ENCODE results near the gene FGF4. TPM values are rescaled to one million over a fixed set of nuclear protein-coding genes. Genes with fewer than 3 reads are reported as not detected.
"Not testable (repeated sequence)": the region's sequence is repeated elsewhere in the genome, so short reads cannot be mapped to it uniquely, and the experiment has no call there.

Gene FGF4
- total RNA-seq, 1 experiment from 2014 or later, result not detected

DNA sequence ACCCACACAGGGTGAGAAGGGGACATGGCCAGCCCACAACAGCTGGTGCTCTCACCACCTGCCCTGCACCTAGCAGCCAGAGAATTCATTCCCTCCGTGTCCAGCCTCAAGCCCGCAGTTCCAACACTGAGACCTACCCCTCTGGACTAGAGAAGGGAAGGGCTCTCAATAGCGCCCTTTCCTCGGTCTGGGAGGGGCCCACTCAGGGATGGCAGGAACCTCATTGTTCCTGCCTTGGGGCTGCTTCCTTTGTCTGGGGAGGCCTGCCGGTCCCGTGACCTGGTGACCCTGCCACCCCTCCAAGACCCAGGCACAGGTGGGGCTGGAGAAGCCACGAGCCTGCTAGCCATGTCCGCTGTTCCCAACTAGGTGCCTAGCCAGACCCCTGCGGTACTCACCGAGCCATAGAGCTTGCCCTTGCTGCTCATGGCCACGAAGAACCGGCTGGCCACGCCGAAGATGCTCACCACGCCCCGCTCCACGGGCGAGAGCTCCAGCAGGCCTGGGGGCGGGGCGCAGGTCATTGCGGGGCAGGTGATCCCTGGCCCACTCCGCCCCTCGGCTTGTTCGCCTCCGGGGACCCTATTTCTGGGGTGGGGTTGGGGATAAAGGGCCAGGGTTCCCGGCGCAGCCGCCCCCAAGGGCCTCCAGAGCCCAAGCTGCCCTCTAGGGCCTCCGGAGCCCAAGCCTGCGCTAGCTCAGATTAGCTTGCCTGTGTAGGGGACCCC is 1.4 kb downstream of the FGF4 start:
- no peak for DNase-seq (ENCODE audit: low read depth)

DNA sequence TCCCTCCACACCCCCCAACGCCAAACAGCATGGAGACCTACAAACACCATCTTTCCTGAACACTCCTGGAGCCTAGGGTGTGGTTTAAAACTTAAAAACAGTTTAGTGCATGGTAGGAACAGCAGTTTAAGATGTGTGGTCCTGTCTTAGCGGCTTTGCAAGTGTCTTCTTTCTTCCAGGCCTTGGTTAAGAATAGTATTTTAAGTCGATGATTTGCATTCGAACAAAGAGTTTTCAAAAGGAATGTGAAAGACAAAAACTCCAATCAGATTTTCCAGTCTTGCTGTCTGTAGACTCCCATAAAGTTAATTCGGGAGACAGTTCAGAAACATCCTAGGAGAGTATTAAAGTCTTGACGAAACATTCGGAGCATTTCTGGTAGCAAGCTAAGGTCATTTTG is 3.7 kb downstream of the FGF4 start:
- no peak for DNase-seq (ENCODE audit: low read depth)

GRCh38 chr11:69770540-69770939 is 4.6 kb downstream of the FGF4 start:
- no peak for DNase-seq (ENCODE audit: low read depth)

DNA sequence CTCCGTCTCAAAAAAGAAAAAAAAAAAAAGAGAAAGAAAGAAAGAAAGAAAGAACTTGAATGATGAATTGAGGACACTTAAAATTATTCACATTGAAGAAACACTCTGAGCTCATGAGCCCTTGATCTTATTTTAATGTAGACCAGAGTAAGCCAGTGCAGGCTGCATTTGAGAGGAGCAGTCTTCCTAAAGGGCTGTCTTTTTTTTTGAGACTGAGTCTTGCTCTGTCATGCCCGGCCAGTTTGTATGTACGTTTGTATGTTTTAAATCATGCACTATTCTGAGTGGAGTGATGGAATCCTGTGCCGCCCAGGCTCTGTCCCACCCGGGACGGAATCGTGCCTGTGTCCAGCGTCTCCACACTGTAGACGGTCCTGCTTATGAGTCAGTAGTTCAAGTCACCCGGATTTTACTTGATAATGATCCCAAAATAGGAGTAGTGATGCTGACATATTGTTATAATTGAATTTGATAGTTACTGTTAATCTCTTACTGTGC is 9.6 kb downstream of the FGF4 start:
- no peak for DNase-seq (ENCODE audit: low read depth)

GRCh38 chr11:69764918-69765317 is 10.2 kb downstream of the FGF4 start:
- not testable (repeated sequence) for DNase-seq (ENCODE audit: low read depth)

DNA sequence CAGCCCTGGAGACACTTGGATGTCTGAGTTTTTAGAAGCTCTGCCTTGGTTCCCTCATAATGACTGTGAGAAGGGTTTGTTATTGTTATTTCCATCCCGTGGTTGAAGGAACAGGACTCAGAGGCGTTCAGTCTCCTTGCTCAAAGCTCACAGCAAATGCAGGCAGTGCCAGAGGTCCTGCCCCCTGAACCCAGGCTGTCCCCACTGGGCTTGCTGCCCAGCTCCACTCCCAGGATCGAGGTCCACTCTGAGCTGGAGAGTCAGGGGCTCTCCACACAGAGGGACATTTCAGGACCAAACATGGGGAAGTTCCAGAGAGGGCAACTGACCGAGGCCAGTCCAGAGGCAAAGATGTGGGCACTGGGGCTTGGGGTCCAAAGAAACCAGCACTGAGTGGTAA is 14.8 kb downstream of the FGF4 start:
- DNase-seq (ENCODE audit: low read depth), result no peak

GRCh38 chr11:69752890-69753289 is 22.3 kb downstream of the FGF4 start:
- DNase-seq (ENCODE audit: low read depth), result no peak

DNA sequence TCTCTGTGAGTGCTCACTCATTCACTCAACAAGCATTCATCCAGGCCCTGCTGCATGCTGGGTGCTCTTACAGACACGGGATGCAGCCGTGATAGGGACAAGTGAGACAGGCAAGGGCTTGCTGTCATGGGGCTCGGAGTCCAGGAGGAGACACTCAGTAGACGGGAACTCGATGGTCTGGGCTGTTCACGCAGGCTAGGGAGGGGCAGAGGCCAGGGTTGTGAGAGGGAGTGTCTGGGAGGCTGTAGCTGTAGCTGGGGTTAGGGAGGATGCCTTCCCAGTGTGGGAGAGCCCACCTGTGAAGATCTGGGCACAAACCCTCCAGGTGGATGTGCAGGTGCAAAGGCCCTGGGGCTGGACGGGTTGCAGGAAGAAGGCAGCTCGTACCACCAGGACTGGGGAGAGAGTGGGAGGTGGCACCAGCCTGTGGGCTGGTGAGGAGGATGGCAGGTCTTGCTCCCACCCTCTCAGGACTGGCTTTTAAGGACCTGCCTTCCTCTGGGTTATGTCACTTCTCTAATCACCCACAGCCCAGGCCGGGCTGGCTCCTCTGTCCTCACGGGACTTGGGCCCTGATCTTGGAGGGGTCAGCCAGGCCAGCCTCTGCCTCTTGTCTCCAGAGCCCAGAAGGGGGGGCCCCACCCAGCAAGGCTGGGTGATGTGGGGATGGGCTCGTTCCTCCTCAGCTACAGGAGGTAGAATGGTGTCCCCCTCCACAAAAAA is 24.1 kb downstream of the FGF4 start:
- no peak for DNase-seq (ENCODE audit: low read depth)

DNA sequence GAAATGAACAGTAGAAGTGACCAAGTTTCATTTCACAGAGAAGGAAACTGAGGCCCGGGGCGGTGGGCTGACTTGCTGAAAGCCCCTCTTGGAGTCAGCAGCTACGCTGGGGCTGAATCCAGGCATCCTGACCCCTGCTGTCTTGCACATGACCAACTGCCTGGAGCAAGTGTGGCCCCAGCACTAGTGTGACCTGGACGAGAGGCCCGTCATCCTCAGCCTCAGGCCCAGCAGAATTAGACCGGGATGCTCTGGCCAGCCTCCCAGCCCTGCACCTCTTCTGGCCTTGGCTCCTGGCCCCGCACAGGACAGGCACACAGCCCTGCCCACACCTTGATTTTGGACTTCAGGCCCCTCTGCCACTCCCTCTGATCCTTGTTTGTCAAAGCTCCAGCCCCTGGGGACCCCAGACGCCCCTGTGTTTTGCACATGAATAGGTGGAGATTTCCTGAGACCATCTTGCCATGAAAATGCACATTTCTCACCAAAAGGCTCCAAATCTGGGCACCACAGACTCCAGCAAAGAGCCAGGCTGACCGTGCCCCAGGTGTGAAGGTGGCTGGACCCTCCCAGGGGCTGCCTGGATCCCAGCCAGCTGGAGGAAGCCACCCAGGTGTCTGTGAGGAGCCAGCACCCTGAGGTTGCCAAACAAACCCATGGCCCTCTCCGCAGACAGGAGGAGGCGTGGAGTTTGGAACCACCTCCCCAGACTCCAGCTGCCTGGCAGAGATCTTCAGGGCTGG is 24.9 kb downstream of the FGF4 start:
- no peak for DNase-seq (ENCODE audit: low read depth)

- DNase-seq (ENCODE audit: low read depth), result no peak
These were observed 26.5 kb downstream of the FGF4 start for GRCh38 chr11:69748637-69749036.

DNA sequence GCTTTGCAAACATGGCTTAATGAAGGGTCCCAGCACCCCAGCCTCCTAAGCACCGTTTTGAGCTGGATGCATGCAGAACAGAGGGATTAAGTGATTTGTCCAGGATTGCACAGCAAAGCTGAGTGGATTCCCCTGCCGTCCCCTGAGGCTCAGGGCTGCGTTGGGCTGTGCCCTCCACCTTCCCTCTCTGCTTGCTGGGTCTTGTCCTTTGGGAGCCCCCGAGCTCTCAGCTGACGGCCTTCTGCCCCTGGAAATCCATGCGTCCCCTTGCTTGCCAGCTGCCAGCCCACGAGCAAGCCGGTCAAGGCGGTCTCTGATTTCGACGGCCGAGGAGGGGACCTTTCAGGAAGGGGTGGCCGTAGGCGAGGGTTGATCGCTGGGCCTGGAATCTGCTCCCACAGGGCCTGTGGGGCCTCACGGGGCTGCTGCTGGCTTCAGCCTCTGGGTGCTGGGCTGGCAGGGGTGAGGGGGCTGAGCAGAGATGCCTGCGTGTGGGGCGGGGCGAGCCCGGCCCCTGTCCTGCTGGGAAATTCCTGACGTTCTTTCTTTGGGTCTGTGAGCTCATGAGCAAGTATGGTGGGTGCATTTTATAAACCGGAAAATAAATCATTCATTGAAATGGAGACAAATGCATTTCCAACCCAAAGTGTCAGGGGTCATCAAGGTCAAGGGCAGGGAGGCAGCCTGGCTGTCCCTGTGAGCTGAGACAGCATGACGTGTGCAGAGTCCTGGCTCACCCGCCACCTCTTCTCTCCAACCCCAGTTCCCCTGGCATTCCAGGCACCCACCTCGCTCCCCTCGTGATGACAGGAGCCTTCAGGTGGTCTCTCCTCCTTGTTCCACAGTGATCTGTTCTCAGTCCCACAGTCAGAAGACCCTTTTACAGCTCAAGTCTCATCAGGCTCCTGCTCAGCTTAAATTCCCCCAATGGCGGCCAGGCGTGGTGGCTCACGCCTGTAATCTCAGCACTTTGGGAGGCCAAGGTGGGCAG is 28.1 kb downstream of the FGF4 start:
- no peak for DNase-seq (ENCODE audit: low read depth)

- no peak for DNase-seq (ENCODE audit: low read depth)
These were observed 29.0 kb downstream of the FGF4 start for GRCh38 chr11:69746140-69746539.

DNA sequence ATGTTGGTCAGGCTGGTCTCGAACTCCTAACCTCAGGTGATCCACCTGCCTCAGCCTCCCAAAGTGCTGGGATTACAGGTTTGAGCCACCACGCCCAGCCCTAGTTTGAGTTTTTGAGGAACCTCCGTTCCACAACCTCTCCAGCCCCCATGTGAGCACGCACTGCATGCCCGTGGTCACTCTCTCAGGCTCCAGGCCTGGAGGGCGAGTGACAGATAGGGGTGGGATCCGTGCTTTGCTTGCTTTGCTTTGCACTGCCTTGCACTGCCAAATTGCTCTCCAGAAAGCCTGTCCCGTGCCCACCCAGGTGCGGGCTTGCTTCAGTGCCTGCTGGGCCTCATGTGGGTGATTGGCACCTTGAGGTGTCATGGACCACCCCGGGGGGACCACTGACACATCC is 29.9 kb downstream of the FGF4 start:
- no peak for DNase-seq (ENCODE audit: low read depth)

GRCh38 chr11:69744435-69744834 is 30.7 kb downstream of the FGF4 start:
- DNase-seq (ENCODE audit: low read depth), result peak; percentile 31

DNA sequence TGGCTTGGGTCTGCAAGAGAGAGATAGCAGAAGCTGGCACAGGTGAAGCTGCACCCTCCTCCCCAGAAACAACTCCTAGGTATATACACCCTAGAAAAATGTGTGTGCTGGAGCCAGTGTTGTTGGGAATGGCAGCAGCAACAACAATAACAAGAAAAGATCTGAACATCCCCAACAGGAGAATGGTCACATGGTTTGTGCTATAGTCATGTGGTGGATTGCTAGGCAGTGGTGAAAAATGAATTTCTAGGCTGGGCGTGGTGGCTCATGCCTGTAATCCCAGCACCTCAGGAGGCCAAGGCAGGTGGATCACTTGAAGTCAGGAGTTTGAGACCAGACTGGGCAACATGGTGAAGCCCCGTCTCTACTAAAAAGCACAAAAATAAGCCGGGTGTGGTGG is 40.3 kb downstream of the FGF4 start:
- DNase-seq (ENCODE audit: low read depth), result no peak

DNA sequence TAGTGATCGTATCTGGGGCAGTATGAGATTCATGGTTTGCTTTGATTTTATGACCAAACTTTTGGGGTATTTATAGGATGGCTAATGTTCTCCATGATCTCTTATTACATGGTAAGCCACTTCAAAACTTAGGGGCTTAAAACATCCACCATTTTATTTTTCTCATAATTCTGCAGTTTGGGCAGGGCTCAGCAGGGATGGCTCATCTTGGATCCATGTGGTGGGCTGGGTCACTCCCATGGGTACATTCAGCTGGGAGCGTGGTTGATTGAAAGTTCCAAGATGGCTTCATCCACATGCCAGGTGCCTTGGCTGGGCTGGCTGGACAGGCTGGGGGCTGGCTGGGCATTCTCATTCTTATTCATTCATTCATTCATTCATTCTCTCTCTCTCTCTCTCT is 40.8 kb downstream of the FGF4 start:
- no peak for DNase-seq (ENCODE audit: low read depth)

- no peak for DNase-seq (ENCODE audit: low read depth)
These were observed 42.2 kb downstream of the FGF4 start for GRCh38 chr11:69732910-69733309.

- no peak for DNase-seq (ENCODE audit: low read depth)
These were observed 44.0 kb downstream of the FGF4 start for GRCh38 chr11:69731110-69731509.

- no peak for DNase-seq (ENCODE audit: low read depth)
These were observed 44.6 kb downstream of the FGF4 start for GRCh38 chr11:69730500-69730899.

- no peak for DNase-seq (ENCODE audit: low read depth)
These were observed 45.9 kb downstream of the FGF4 start for GRCh38 chr11:69729252-69729651.

GRCh38 chr11:69727266-69727665 is 47.9 kb downstream of the FGF4 start:
- DNase-seq (ENCODE audit: low read depth), result no peak

Measured in LHCN-M2 (cell line).